Endothelial cell of umbilical vein (primary cell): ENCODE results near the gene TRAF3. TPM values are rescaled to one million over a fixed set of nuclear protein-coding genes. Genes with fewer than 3 reads are reported as not detected.

Experiments
- BruUV-seq: library from RNA; stranded (reverse); fragments of 400-500 nt; replicated peaks from 2 replicates; lab custom pipeline; 2021; lab: Mats Ljungman, UMichigan
- CTCF ChIA-PET: fragments of 300-600, 350-600 bp; sonication (Branson Sonifier 250); formaldehyde crosslinking; loops from one replicate; lab custom pipeline; 2021; ENCODE audit warnings: antibody characterized with exemption, inconsistent platforms; lab: Charles Lee
- POLR2A ChIA-PET: fragments of 300-600, 350-600 bp; sonication (Branson Sonifier 250); formaldehyde crosslinking; loops from one replicate; lab custom pipeline; 2021; ENCODE audit warnings: antibody characterized with exemption, inconsistent platforms; lab: Charles Lee
- DNase-seq: peaks from one replicate; pipeline ENCODE4 v3.0.0-alpha.2; 2011; ENCODE audit warnings: low read depth, low spot score
- FAIRE-seq: peaks from 2 replicates; lab custom pipeline; 2011; peaks lifted over from hg19 to GRCh38; lab: Jason Lieb, UNC
- H2AFZ ChIP-seq: 2 replicates; pipeline ENCODE4 v1.6.0; 2012; ENCODE audit warnings: low read depth, low read length, control low read depth, inconsistent platforms
- H3K27ac ChIP-seq: 2 replicates; pipeline ENCODE4 v1.5.1; 2011; ENCODE audit warnings: low read depth, mild to moderate bottlenecking, control low read depth, low read length, moderate library complexity; ENCODE audit not compliant: insufficient read depth
- H3K27me3 ChIP-seq, 2 experiments: 2 replicates each; pipeline versions ENCODE4 v1.6.0 to v1.6.1; 2011; ENCODE audit warnings: low read length in 2 of 2, mixed read lengths in 1 of 2; ENCODE audit not compliant: control insufficient read depth in 2 of 2, insufficient read depth in 2 of 2
- H3K36me3 ChIP-seq, 2 experiments: 2 replicates in 1 of 2; 3 replicates in 1 of 2; pipeline ENCODE4 v1.5.1; 2011; ENCODE audit warnings: low read length in 2 of 2, mild to moderate bottlenecking in 1 of 2, moderate library complexity in 1 of 2; ENCODE audit not compliant: control insufficient read depth in 2 of 2, insufficient read depth in 2 of 2; ENCODE audit errors: extremely low read depth in 1 of 2
- H3K4me1 ChIP-seq: 3 replicates; pipeline ENCODE4 v1.5.1; 2011; ENCODE audit warnings: mild to moderate bottlenecking, low read length; ENCODE audit not compliant: control insufficient read depth, insufficient read depth; ENCODE audit errors: extremely low read depth
- H3K4me2 ChIP-seq: 2 replicates; pipeline ENCODE4 v1.6.1; 2011; ENCODE audit warnings: low read length, control low read depth, mixed read lengths; ENCODE audit not compliant: insufficient read depth
- H3K4me3 ChIP-seq, 3 experiments: fragments of 200-600 bp in 1 of 3; sonication (generic), shearing (Covaris generic) in 1 of 3; replicated peaks in 1 of 3; 2 replicates each; pipeline ENCODE4 v1.5.1; 2011 to 2016; ENCODE audit warnings: control low read depth in 3 of 3, low read length in 3 of 3, mild to moderate bottlenecking in 2 of 3, inconsistent platforms in 1 of 3, low read depth in 1 of 3, moderate library complexity in 1 of 3; ENCODE audit not compliant: insufficient read depth in 1 of 3
- H3K79me2 ChIP-seq: 2 replicates; pipeline ENCODE4 v1.6.0; 2012; ENCODE audit warnings: low read length, inconsistent platforms; ENCODE audit not compliant: control insufficient read depth, insufficient read depth
- H3K9ac ChIP-seq: replicated peaks from 2 replicates; pipeline ENCODE3; 2011; ENCODE audit warnings: low read length, control low read depth; ENCODE audit not compliant: insufficient read depth; ENCODE audit errors: extremely low read depth
- H3K9me1 ChIP-seq: replicated peaks from 3 replicates; pipeline ENCODE4 v1.6.0; 2011; ENCODE audit warnings: mild to moderate bottlenecking, low read length; ENCODE audit not compliant: control insufficient read depth, insufficient read depth; ENCODE audit errors: extremely low read depth
- H3K9me3 ChIP-seq: replicated peaks from 2 replicates; pipeline ENCODE4 v1.5.1; 2012; ENCODE audit warnings: low read length, inconsistent platforms; ENCODE audit not compliant: control insufficient read depth, insufficient read depth
- H4K20me1 ChIP-seq: replicated peaks from 2 replicates; pipeline ENCODE3; 2011; ENCODE audit warnings: mild to moderate bottlenecking, low read length; ENCODE audit not compliant: control insufficient read depth, insufficient read depth; ENCODE audit errors: extremely low read depth
- CTCF ChIP-seq, 2 donors: IDR thresholded peaks; 1 replicate in 1 of 2; 2 replicates in 1 of 2; pipeline ENCODE4 v1.5.1; 2011; ENCODE audit warnings: low read length in 2 of 2, mild to moderate bottlenecking in 2 of 2, moderate library complexity in 2 of 2, control low read depth in 1 of 2, inconsistent platforms in 1 of 2, low read depth in 1 of 2; ENCODE audit not compliant: insufficient read depth in 1 of 2; ENCODE audit errors: extremely low read depth in 1 of 2
- EZH2 ChIP-seq: IDR thresholded peaks from 2 replicates; pipeline ENCODE4 v1.6.1; 2012; ENCODE audit warnings: borderline replicate concordance, low read depth, mild to moderate bottlenecking, moderate library complexity, low read length, inconsistent platforms; ENCODE audit not compliant: severe bottlenecking
- JUN ChIP-seq: IDR thresholded peaks from 2 replicates; pipeline ENCODE4 v1.6.1; 2011; ENCODE audit warnings: borderline replicate concordance, low read depth; ENCODE audit not compliant: insufficient read length, insufficient read depth
- POLR2A ChIP-seq: IDR thresholded peaks from 2 replicates; pipeline ENCODE4 v1.6.1; 2012; ENCODE audit warnings: low read depth, mild to moderate bottlenecking, control low read depth, low read length
- POLR2AphosphoS5 ChIP-seq: IDR thresholded peaks from 2 replicates; pipeline ENCODE4 v1.6.1; 2012; ENCODE audit warnings: low read depth, mild to moderate bottlenecking, control low read depth, low read length, moderate library complexity; ENCODE audit not compliant: insufficient read depth
- dilution Hi-C: fragments of 300-500 bp; cut with MboI; formaldehyde crosslinking; loops from one replicate; pipeline ENCODE4 v1.15.0; 2019; ENCODE audit warnings: low sequenced_read_pairs; ENCODE audit not compliant: extremely low pct_ligation_motif_present
- intact Hi-C: fragments of 100-400 bp; cut with micrococcal nuclease; formaldehyde crosslinking; loops from one replicate; pipeline ENCODE4 v1.10.0; 2022
- polyA plus RNA-seq, 4 experiments: library from polyadenylated mRNA; depleted of rRNA in 3 of 4; stranded (reverse) in 3 of 4; unstranded in 1 of 4; fragments of >200 nt; gene quantifications; 2 replicates each; pipeline versions ENCODE4 v1.2.1 to v1.2.3, GENCODE V29; 2011 to 2012; ENCODE audit warnings: missing spikeins in 1 of 4
- total RNA-seq: library from RNA; stranded (reverse); gene quantifications from 2 replicates; pipeline ENCODE4 v1.2.3, GENCODE V29; 2021

TRAF3 gene
- total and polyA plus RNA-seq, 2 donors (not counting 3 experiments of a cell fraction or from before 2014, with no cell fraction given), result 14.4 to 27.6 TPM

GRCh38 chr14:102940729-102941362 is 163.6 kb downstream of the TRAF3 start:
- H2AFZ ChIP-seq, result no peak overlapping the region
- no peak overlapping the region for H3K27ac ChIP-seq
- no peak for DNase-seq
- no peaks in the 10 kb centered on the region for H3K9me3 ChIP-seq
- POLR2A ChIA-PET, result no interaction called here
- H3K9me1 ChIP-seq, result no peaks in the 10 kb centered on the region
- no peaks in the 10 kb centered on the region for H3K79me2 ChIP-seq
- TF ChIP-seq POLR2AphosphoS5 (no peak), EZH2 (no peak), CTCF (IDR thresholded peaks at IDR 0.05; ENCODE audit: extremely low read depth in 1 of 2, insufficient read depth in 1 of 2, low read depth in 1 of 2, low read length in 2 of 2) (no peak), POLR2A (no peak), JUN (no peak)
- no TSS peak for BruUV-seq
- H3K4me1 ChIP-seq, result no peaks in the 10 kb centered on the region
- no peak overlapping the region for H3K9ac ChIP-seq
- no peak for FAIRE-seq
- no peaks in the 10 kb centered on the region for H3K27me3 ChIP-seq
- peaks cover 16 to 76% of the 10 kb centered on the region in 2 experiments for H3K36me3 ChIP-seq
- CTCF ChIA-PET, result interaction anchor here (1.2 kb wide), 1 partner anchor 246 kb away, joined by 4 read pairs; no protein-coding TSS in a partner anchor
- no peaks in the 10 kb centered on the region for H4K20me1 ChIP-seq
- no peak overlapping the region for H3K4me3 ChIP-seq
- intact Hi-C loops (no loop called here), dilution Hi-C loops (no loop called here)
- no peak overlapping the region for H3K4me2 ChIP-seq
